GM18951 (cell line): ENCODE results near the gene FNDC3B.

Experiments
- POLR2A ChIP-seq: IDR thresholded peaks from 4 replicates; pipeline ENCODE4 v1.6.1; 2011; ENCODE audit warnings: mild to moderate bottlenecking; ENCODE audit not compliant: insufficient read length, insufficient read depth; ENCODE audit errors: extremely low read depth
- in situ Hi-C: fragments of 300-500 bp; cut with MboI; formaldehyde crosslinking; loops from one replicate; pipeline ENCODE4 v1.12.0; 2022; ENCODE audit warnings: low sequenced_read_pairs, mixed read lengths, inconsistent platforms; ENCODE audit not compliant: unreplicated experiment

Gene FNDC3B

GRCh38 chr3:172142051-172142863 lies 102.9 kb downstream of the FNDC3B start:
- in situ Hi-C loops, result no loop called here
- no peak for TF ChIP-seq POLR2A

DNA sequence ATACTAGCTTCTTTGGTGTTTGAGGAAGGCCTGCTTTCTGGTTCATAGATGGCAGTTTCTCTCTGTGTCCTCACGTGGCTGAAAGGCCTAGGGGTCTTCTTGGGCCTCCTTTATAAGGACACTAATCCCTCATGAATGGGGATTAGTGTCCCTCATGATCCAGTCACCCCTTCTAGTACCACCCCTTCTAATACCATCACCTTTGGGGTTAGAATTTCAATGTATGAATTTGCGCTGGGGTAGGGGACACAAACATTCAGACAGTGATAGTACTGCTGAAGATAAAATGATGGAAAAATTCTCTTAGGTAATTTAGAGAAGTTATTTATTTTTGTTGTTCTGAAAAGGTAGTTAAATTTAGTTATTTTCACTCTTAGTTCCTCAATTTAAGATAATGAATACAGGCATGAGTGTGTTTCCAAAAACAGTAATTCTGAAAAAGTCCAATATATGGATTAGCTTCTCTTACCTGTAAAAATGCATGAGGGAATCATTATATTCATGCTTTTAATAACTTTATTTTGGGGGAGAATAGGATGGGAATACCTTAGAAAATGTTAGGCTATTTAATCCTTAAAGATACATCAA lies 103.6 kb downstream of the FNDC3B start:
- no peak for TF ChIP-seq POLR2A
- in situ Hi-C loops, result no loop called here

GRCh38 chr3:172143739-172144497 lies 104.5 kb downstream of the FNDC3B start:
- in situ Hi-C loops, result no loop called here
- no peak for TF ChIP-seq POLR2A

- no peak for TF ChIP-seq POLR2A
- in situ Hi-C loops, result no loop called here
Observed at GRCh38 chr3:172144601-172145000, 105.2 kb downstream of the FNDC3B start.

DNA sequence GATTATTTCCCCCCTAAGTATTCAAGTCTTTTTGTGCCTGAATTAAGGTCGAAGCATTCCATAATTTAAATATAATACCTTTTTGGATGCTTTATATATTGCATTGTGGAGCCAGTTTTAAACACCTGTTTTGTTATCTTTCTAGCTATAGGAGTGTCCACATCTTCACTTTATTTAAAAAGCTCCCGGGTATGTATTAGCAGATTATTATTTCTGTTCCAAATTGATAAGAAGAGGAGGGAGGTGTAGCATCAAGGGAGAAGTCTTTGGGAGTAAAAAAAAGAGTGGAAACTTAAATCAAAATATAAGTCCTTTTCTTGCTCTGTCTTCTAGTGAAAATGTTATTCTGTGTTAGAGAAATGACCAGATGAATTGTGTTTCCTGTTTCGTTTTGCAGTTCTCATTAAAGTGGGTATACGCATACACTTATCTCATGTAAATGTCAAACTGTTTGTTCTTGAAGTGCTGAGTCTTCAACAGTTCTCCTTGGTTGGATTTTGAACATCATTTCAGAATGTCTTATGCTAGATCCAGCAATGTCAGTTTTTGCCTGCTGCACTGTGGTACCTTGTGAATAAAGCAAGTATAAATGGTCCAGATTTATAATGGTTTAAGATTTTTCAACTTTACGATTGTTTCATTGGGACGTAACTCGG lies 105.8 kb downstream of the FNDC3B start:
- in situ Hi-C loops, result no loop called here
- TF ChIP-seq POLR2A, result no peak

- TF ChIP-seq POLR2A, result no peak
- in situ Hi-C loops, result no loop called here
Observed at GRCh38 chr3:172146349-172146748, 107.0 kb downstream of the FNDC3B start.

- in situ Hi-C loops, result no loop called here
- TF ChIP-seq POLR2A, result no peak
Observed at GRCh38 chr3:172147113-172147818, 107.9 kb downstream of the FNDC3B start.

DNA sequence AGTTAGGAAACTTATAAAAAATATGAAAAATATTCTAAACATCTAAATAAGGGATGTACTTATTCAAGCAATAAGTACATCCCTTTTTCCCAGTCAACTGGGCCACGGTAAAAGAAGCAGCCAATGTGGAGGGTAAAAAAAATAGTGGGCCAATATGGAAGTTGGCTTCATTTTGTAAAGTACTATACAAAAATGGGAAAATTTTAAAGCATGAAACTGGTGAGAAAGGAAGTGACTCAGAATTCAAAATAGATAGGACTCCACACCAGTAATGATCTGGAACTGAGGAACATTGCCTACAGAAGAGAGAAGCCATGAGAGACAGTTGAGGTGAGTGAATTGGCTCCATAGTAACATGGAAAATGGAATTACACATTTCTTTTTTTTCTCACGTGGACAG lies 108.9 kb downstream of the FNDC3B start:
- no peak for TF ChIP-seq POLR2A
- in situ Hi-C loops, result no loop called here

DNA sequence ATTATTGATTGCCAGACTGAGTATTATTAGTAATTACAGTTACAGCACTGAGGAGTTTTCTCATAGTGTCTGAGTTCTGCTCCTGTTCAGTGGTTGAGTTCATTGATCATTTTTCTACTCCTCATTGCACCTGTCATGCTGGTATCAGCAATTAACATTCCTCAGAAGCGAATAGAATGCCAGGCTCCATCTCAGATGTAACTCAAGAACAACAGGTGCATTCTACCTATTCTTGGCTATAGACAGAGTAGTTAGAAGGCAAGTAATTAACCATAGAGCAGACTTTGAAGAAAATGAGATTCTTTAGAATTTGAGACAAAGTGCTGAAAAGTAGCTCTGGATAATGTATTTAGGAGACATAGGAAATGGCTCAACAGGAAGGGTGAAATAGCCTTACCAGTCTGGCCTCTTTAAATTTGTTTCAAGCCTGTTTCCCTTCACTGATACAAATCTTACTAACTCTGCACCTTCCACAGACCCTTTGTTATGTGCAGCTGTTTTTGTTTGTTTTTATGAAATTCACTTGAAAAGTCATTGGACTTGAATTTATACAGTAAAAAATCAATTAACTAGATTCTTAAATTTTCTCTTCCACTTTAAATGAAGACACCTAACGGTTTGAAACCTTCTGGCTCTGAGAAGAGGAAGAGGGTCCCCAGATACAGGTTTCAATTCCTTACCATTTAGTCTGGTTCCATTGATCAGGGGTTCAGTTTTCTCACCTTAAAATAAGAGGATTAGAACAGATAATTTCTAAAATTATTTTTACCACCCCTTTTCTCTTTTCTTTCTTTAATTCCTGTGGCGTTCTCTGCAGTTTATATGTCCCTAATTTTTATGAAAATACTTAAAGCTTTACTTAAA lies 109.6 kb downstream of the FNDC3B start:
- in situ Hi-C loops, result no loop called here
- no peak for TF ChIP-seq POLR2A

- TF ChIP-seq POLR2A, result no peak
- in situ Hi-C loops, result no loop called here
Observed at GRCh38 chr3:172150268-172150667, 110.9 kb downstream of the FNDC3B start.

DNA sequence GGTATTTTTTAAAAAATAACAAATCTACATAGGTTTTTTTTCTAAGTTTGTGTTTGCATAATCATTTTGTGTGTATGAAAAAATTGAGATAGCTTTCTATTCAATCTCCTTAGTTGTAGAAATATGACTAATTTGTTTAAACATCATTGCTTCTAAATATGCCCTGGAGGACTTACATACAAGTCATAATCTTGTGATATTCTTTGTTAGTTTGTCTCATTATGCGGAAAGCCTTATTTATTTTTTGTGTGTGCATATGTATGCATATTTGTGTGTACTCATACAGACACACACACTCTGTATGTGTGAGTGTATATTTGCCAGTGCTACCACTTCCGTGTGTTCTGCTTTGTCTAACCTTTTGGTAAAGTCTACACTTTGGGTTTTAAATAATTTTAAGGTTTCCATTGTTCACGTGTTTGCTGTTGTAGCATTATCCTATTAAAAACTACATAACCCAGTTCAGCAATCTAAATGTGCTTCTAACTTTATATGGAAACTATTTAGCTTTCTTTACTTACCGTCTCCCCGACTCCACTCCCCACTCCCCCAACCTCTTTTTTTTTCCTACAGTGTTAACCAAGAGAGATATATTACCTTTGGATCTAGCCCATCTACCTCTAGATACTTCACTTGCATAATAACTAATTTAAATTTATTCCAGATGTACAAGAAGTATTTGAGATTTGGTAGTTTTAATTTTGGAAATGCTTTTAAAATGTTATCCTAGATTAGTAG lies 111.7 kb downstream of the FNDC3B start:
- no peak for TF ChIP-seq POLR2A
- in situ Hi-C loops, result no loop called here
